Endothelial cell of umbilical vein (primary cell): ENCODE data around the gene DMRTB1. TPM values are rescaled to one million over a fixed set of nuclear protein-coding genes. Genes with fewer than 3 reads are reported as not detected.

Experiments used
- BruUV-seq: library from RNA; stranded (reverse); fragments of 400-500 nt; replicated peaks from 2 replicates; lab custom pipeline; 2021; lab: Mats Ljungman, UMichigan
- CTCF ChIA-PET: fragments of 300-600, 350-600 bp; sonication (Branson Sonifier 250); formaldehyde crosslinking; loops from one replicate; lab custom pipeline; 2021; ENCODE audit warnings: antibody characterized with exemption, inconsistent platforms; lab: Charles Lee
- POLR2A ChIA-PET: fragments of 300-600, 350-600 bp; sonication (Branson Sonifier 250); formaldehyde crosslinking; loops from one replicate; lab custom pipeline; 2021; ENCODE audit warnings: antibody characterized with exemption, inconsistent platforms; lab: Charles Lee
- DNase-seq: peaks from one replicate; pipeline ENCODE4 v3.0.0-alpha.2; 2011; ENCODE audit warnings: low read depth, low spot score
- FAIRE-seq: peaks from 2 replicates; lab custom pipeline; 2011; peaks lifted over from hg19 to GRCh38; lab: Jason Lieb, UNC
- H2AFZ ChIP-seq: 2 replicates; pipeline ENCODE4 v1.6.0; 2012; ENCODE audit warnings: low read depth, low read length, control low read depth, inconsistent platforms
- H3K27ac ChIP-seq: 2 replicates; pipeline ENCODE4 v1.5.1; 2011; ENCODE audit warnings: low read depth, mild to moderate bottlenecking, control low read depth, low read length, moderate library complexity; ENCODE audit not compliant: insufficient read depth
- H3K27me3 ChIP-seq, 2 experiments: 2 replicates each; pipeline versions ENCODE4 v1.6.0 to v1.6.1; 2011; ENCODE audit warnings: low read length in 2 of 2, mixed read lengths in 1 of 2; ENCODE audit not compliant: control insufficient read depth in 2 of 2, insufficient read depth in 2 of 2
- H3K36me3 ChIP-seq, 2 experiments: 2 replicates in 1 of 2; 3 replicates in 1 of 2; pipeline ENCODE4 v1.5.1; 2011; ENCODE audit warnings: low read length in 2 of 2, mild to moderate bottlenecking in 1 of 2, moderate library complexity in 1 of 2; ENCODE audit not compliant: control insufficient read depth in 2 of 2, insufficient read depth in 2 of 2; ENCODE audit errors: extremely low read depth in 1 of 2
- H3K4me1 ChIP-seq: 3 replicates; pipeline ENCODE4 v1.5.1; 2011; ENCODE audit warnings: mild to moderate bottlenecking, low read length; ENCODE audit not compliant: control insufficient read depth, insufficient read depth; ENCODE audit errors: extremely low read depth
- H3K4me2 ChIP-seq: 2 replicates; pipeline ENCODE4 v1.6.1; 2011; ENCODE audit warnings: low read length, control low read depth, mixed read lengths; ENCODE audit not compliant: insufficient read depth
- H3K4me3 ChIP-seq, 3 experiments: fragments of 200-600 bp in 1 of 3; sonication (generic), shearing (Covaris generic) in 1 of 3; replicated peaks in 1 of 3; 2 replicates each; pipeline ENCODE4 v1.5.1; 2011 to 2016; ENCODE audit warnings: control low read depth in 3 of 3, low read length in 3 of 3, mild to moderate bottlenecking in 2 of 3, inconsistent platforms in 1 of 3, low read depth in 1 of 3, moderate library complexity in 1 of 3; ENCODE audit not compliant: insufficient read depth in 1 of 3
- H3K79me2 ChIP-seq: 2 replicates; pipeline ENCODE4 v1.6.0; 2012; ENCODE audit warnings: low read length, inconsistent platforms; ENCODE audit not compliant: control insufficient read depth, insufficient read depth
- H3K9ac ChIP-seq: replicated peaks from 2 replicates; pipeline ENCODE3; 2011; ENCODE audit warnings: low read length, control low read depth; ENCODE audit not compliant: insufficient read depth; ENCODE audit errors: extremely low read depth
- H3K9me1 ChIP-seq: replicated peaks from 3 replicates; pipeline ENCODE4 v1.6.0; 2011; ENCODE audit warnings: mild to moderate bottlenecking, low read length; ENCODE audit not compliant: control insufficient read depth, insufficient read depth; ENCODE audit errors: extremely low read depth
- H3K9me3 ChIP-seq: replicated peaks from 2 replicates; pipeline ENCODE4 v1.5.1; 2012; ENCODE audit warnings: low read length, inconsistent platforms; ENCODE audit not compliant: control insufficient read depth, insufficient read depth
- H4K20me1 ChIP-seq: replicated peaks from 2 replicates; pipeline ENCODE3; 2011; ENCODE audit warnings: mild to moderate bottlenecking, low read length; ENCODE audit not compliant: control insufficient read depth, insufficient read depth; ENCODE audit errors: extremely low read depth
- EZH2 ChIP-seq: IDR thresholded peaks from 2 replicates; pipeline ENCODE4 v1.6.1; 2012; ENCODE audit warnings: borderline replicate concordance, low read depth, mild to moderate bottlenecking, moderate library complexity, low read length, inconsistent platforms; ENCODE audit not compliant: severe bottlenecking
- FOS ChIP-seq: IDR thresholded peaks from 2 replicates; pipeline ENCODE4 v1.6.1; 2011; ENCODE audit warnings: mild to moderate bottlenecking, low read length, moderate library complexity, borderline replicate concordance; ENCODE audit not compliant: insufficient read depth
- GATA2 ChIP-seq: IDR thresholded peaks from 2 replicates; pipeline ENCODE4 v1.7.0; 2011; ENCODE audit warnings: low read depth, mild to moderate bottlenecking, moderate library complexity, mixed read lengths, low read length; ENCODE audit not compliant: insufficient read length, insufficient read depth
- JUN ChIP-seq: IDR thresholded peaks from 2 replicates; pipeline ENCODE4 v1.6.1; 2011; ENCODE audit warnings: borderline replicate concordance, low read depth; ENCODE audit not compliant: insufficient read length, insufficient read depth
- POLR2A ChIP-seq: IDR thresholded peaks from 2 replicates; pipeline ENCODE4 v1.6.1; 2012; ENCODE audit warnings: low read depth, mild to moderate bottlenecking, control low read depth, low read length
- POLR2AphosphoS5 ChIP-seq: IDR thresholded peaks from 2 replicates; pipeline ENCODE4 v1.6.1; 2012; ENCODE audit warnings: low read depth, mild to moderate bottlenecking, control low read depth, low read length, moderate library complexity; ENCODE audit not compliant: insufficient read depth
- dilution Hi-C: fragments of 300-500 bp; cut with MboI; formaldehyde crosslinking; loops from one replicate; pipeline ENCODE4 v1.15.0; 2019; ENCODE audit warnings: low sequenced_read_pairs; ENCODE audit not compliant: extremely low pct_ligation_motif_present
- intact Hi-C: fragments of 100-400 bp; cut with micrococcal nuclease; formaldehyde crosslinking; loops from one replicate; pipeline ENCODE4 v1.10.0; 2022
- polyA plus RNA-seq, 4 experiments: library from polyadenylated mRNA; depleted of rRNA in 3 of 4; stranded (reverse) in 3 of 4; unstranded in 1 of 4; fragments of >200 nt; gene quantifications; 2 replicates each; pipeline versions ENCODE4 v1.2.1 to v1.2.3, GENCODE V29; 2011 to 2012; ENCODE audit warnings: missing spikeins in 1 of 4
- total RNA-seq: library from RNA; stranded (reverse); gene quantifications from 2 replicates; pipeline ENCODE4 v1.2.3, GENCODE V29; 2021
- TF ChIP-seq, protein P1 (sequence below): IDR thresholded peaks from 2 replicates; pipeline ENCODE4 v1.6.1; 2011; ENCODE audit not compliant: insufficient read depth, insufficient read length
- TF ChIP-seq, protein P2 (sequence below), 2 donors: IDR thresholded peaks; 1 replicate in 1 of 2; 2 replicates in 1 of 2; pipeline ENCODE4 v1.5.1; 2011; ENCODE audit warnings: low read length in 2 of 2, mild to moderate bottlenecking in 2 of 2, moderate library complexity in 2 of 2, control low read depth in 1 of 2, inconsistent platforms in 1 of 2, low read depth in 1 of 2; ENCODE audit not compliant: insufficient read depth in 1 of 2; ENCODE audit errors: extremely low read depth in 1 of 2

The DMRTB1 gene
- total and polyA plus RNA-seq, 2 donors (not counting 3 experiments of a cell fraction or from before 2014, with no cell fraction given) = not detected

DNA sequence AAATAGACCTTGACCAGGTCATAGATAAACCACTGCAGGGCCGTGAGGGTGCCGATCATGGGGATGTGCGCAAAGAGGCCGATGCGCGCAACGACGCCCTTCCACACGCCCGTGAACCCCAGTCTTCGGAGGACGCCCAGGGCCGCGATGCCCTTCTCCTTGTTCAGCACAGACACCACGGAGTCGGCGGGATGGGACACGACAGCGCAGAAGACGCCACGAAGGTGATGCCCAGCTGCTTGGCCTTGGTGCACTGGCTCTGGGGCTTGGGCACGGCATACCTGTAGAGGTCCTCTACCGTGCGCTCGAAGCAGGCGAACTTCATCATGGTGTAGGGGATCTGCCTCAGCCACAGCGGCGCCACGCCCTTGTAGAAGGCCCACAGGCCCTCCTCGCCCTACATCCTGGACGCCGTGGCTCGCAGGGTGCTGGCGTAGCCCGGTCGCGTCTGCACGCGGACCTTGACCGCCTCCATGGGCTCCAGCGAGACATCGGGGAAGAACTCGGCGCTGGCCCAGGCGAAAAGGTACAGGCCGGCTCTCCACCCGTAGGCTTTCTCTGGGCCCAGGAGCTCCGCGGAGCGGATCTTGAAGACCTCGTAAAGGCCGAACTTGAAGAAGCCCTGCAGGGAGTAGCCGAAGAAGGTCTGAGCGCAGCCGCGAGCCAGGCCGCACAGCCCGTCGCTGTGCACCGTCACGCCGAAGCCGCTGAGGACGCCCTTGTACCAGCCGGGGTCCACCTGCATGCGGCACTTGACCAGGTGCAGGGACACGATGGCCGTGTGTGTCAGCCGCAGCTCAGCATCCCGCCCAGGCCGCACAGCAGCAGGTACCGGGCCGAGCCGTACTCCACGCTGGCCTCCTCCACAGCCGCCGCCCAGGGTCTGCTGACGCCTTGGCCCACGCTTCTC is 20.5 kb upstream of the DMRTB1 start:
- intact Hi-C loops (no loop called here), dilution Hi-C loops (no loop called here)
- H3K9me3 ChIP-seq = no peaks in the 10 kb centered on the region
- no peaks in the 10 kb centered on the region for H3K79me2 ChIP-seq
- FAIRE-seq = no peak
- H2AFZ ChIP-seq = no peak overlapping the region
- H3K27me3 ChIP-seq = peaks cover 2 to 7% of the 10 kb centered on the region in 2 experiments
- no peak for DNase-seq
- ChIA-PET CTCF (no interaction called here), POLR2A (no interaction called here)
- no peak for TF ChIP-seq JUN
- TF ChIP-seq GATA2 = no peak
- TF ChIP-seq POLR2AphosphoS5 = no peak
- TF ChIP-seq, protein P1, sequence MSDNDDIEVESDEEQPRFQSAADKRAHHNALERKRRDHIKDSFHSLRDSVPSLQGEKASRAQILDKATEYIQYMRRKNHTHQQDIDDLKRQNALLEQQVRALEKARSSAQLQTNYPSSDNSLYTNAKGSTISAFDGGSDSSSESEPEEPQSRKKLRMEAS = no peak
- TF ChIP-seq POLR2A = no peak
- TF ChIP-seq FOS = no peak
- TF ChIP-seq, protein P2, sequence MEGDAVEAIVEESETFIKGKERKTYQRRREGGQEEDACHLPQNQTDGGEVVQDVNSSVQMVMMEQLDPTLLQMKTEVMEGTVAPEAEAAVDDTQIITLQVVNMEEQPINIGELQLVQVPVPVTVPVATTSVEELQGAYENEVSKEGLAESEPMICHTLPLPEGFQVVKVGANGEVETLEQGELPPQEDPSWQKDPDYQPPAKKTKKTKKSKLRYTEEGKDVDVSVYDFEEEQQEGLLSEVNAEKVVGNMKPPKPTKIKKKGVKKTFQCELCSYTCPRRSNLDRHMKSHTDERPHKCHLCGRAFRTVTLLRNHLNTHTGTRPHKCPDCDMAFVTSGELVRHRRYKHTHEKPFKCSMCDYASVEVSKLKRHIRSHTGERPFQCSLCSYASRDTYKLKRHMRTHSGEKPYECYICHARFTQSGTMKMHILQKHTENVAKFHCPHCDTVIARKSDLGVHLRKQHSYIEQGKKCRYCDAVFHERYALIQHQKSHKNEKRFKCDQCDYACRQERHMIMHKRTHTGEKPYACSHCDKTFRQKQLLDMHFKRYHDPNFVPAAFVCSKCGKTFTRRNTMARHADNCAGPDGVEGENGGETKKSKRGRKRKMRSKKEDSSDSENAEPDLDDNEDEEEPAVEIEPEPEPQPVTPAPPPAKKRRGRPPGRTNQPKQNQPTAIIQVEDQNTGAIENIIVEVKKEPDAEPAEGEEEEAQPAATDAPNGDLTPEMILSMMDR (IDR thresholded peaks at IDR 0.05; ENCODE audit: extremely low read depth in 1 of 2, insufficient read depth in 1 of 2, low read depth in 1 of 2, low read length in 2 of 2) = no peak
- no peak for TF ChIP-seq EZH2
- H3K4me2 ChIP-seq = no peak overlapping the region
- no peaks in the 10 kb centered on the region for H3K4me1 ChIP-seq
- H3K27ac ChIP-seq = no peak overlapping the region
- H3K9me1 ChIP-seq = no peaks in the 10 kb centered on the region
- no peak overlapping the region for H3K4me3 ChIP-seq
- H3K9ac ChIP-seq = no peak overlapping the region
- no peaks in the 10 kb centered on the region for H4K20me1 ChIP-seq
- no TSS peak for BruUV-seq
- H3K36me3 ChIP-seq = no peaks in the 10 kb centered on the region
